Breast epithelium (tissue), 4 donors: ENCODE results near the gene IFITM10. TPM values are rescaled to one million over a fixed set of nuclear protein-coding genes. Genes with fewer than 3 reads are reported as not detected.

ENCODE experiments used
- DNase-seq, 2 donors: peaks; one replicate each; pipeline ENCODE4 v3.0.0-alpha.2; 2019; ENCODE audit warnings: low spot score in 2 of 2
- H3K27ac ChIP-seq, 2 donors: fragments of 200-600 bp; sonication (generic) in 1 of 2; one replicate each; pipeline ENCODE4 v1.5.1; 2016 to 2019; ENCODE audit warnings: mild to moderate bottlenecking in 1 of 2
- H3K27me3 ChIP-seq, 2 donors: fragments of 200-600 bp; sonication (generic) in 1 of 2; one replicate each; pipeline versions ENCODE4 v1.5.1 to v1.6.0; 2017 to 2019; ENCODE audit warnings: control low read depth in 1 of 2, mild to moderate bottlenecking in 1 of 2
- H3K36me3 ChIP-seq: fragments of 200-600 bp; one replicate; pipeline ENCODE4 v1.5.1; 2019
- H3K4me1 ChIP-seq, 2 donors: fragments of 200-600 bp; sonication (generic); one replicate each; pipeline ENCODE4 v1.5.1; 2016 to 2019; ENCODE audit warnings: control low read depth in 1 of 2
- H3K4me3 ChIP-seq, 3 donors: fragments of 200-600 bp; sonication (generic); 1 replicate in 2 of 3; 2 replicates in 1 of 3; pipeline ENCODE4 v1.5.1; 2016 to 2019; ENCODE audit warnings: mild to moderate bottlenecking in 3 of 3, moderate library complexity in 2 of 3
- H3K9me3 ChIP-seq, 2 donors: fragments of 200-600 bp; sonication (generic) in 1 of 2; one replicate each; pipeline ENCODE4 v1.5.1; 2016 to 2019; ENCODE audit warnings: control low read depth in 1 of 2
- POLR2A ChIP-seq: fragments of 450-650 bp; IDR thresholded peaks from one replicate; pipeline ENCODE4 v1.6.1; 2016; ENCODE audit warnings: antibody characterized with exemption, mild to moderate bottlenecking, moderate library complexity
- POLR2AphosphoS5 ChIP-seq, 3 donors: sonication (generic); formaldehyde crosslinking; IDR thresholded peaks; one replicate each; pipeline ENCODE4 v1.6.1; 2017; ENCODE audit warnings: antibody characterized with exemption in 3 of 3
- intact Hi-C: fragments of 100-400 bp; cut with DNase I; formaldehyde crosslinking; loops from one replicate; pipeline ENCODE4 v1.15.1; 2023; ENCODE audit warnings: low total_unique reads
- total RNA-seq, 3 donors: library from RNA; depleted of rRNA; stranded (reverse); fragments of >200 nt; gene quantifications; one replicate each; pipeline ENCODE4 v1.1.0, GENCODE V29; 2016
- TF ChIP-seq, protein P1 (sequence below), 3 donors: fragments of 450-650 bp; IDR thresholded peaks; one replicate each; pipeline ENCODE4 v1.5.1; 2016 to 2017; ENCODE audit warnings: antibody characterized with exemption in 3 of 3, mild to moderate bottlenecking in 3 of 3, moderate library complexity in 3 of 3

The IFITM10 gene
- total RNA-seq, 3 donors from 2014 or later = 0.33 to 14.0 (median 1.4) TPM

DNA sequence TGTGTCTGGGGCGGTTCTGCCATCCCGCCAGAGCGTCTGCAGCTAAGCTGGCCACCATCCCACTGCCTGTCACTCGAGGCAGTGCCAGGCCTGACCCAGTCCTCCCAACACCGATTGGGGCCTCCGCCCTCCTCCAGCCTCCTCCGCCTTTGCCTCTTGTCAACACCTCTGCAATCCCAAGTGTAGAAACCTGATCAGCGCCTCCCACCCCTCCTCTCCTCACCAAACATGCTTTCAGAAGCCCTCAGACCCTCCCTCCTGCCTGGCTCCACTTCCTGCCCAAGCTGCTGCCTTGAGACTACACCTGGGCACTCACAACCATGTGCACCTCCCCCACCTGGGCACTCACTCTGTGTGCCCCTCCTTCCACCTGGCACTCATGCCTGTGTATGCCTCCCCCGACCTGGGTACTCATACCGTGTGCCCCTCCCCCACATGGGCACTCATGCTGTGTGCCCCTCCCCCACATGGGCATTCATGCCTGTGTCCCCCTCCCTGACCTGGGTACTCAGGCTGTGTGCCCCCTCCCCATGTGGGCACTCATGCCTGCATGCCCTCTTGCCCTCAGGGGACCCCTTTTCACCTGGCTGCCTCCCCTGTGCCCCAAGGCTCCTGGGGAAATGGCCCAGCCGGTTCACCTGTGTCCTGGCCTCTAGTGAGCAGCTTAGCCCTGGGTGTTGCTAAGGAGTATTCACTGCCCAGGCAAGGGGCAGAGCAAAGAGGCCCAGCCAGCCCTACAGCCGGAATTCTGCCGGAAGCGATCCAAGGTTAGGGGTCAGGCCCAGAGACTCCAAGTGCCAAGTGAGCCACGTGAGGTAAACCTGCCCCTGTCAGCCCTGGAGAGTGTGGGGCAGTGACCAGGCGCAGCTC is 5.5 kb upstream of the IFITM10 start:
- TF ChIP-seq POLR2AphosphoS5 (IDR thresholded peaks at IDR 0.05) (no peak), POLR2A (no peak)
- TF ChIP-seq, protein P1, sequence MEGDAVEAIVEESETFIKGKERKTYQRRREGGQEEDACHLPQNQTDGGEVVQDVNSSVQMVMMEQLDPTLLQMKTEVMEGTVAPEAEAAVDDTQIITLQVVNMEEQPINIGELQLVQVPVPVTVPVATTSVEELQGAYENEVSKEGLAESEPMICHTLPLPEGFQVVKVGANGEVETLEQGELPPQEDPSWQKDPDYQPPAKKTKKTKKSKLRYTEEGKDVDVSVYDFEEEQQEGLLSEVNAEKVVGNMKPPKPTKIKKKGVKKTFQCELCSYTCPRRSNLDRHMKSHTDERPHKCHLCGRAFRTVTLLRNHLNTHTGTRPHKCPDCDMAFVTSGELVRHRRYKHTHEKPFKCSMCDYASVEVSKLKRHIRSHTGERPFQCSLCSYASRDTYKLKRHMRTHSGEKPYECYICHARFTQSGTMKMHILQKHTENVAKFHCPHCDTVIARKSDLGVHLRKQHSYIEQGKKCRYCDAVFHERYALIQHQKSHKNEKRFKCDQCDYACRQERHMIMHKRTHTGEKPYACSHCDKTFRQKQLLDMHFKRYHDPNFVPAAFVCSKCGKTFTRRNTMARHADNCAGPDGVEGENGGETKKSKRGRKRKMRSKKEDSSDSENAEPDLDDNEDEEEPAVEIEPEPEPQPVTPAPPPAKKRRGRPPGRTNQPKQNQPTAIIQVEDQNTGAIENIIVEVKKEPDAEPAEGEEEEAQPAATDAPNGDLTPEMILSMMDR (IDR thresholded peaks at IDR 0.05) = no peak
- H3K9me3 ChIP-seq = no peaks in the 10 kb centered on the region
- peak overlapping the region in 1 of 2 donors; percentile 25 for H3K27ac ChIP-seq
- no peak overlapping the region for H3K4me3 ChIP-seq
- no peak for DNase-seq
- intact Hi-C loops = no loop called here
- H3K4me1 ChIP-seq = peaks cover 0 to 11% of the 10 kb centered on the region in 2 donors
- no peaks in the 10 kb centered on the region for H3K36me3 ChIP-seq
- H3K27me3 ChIP-seq = no peaks in the 10 kb centered on the region

DNA sequence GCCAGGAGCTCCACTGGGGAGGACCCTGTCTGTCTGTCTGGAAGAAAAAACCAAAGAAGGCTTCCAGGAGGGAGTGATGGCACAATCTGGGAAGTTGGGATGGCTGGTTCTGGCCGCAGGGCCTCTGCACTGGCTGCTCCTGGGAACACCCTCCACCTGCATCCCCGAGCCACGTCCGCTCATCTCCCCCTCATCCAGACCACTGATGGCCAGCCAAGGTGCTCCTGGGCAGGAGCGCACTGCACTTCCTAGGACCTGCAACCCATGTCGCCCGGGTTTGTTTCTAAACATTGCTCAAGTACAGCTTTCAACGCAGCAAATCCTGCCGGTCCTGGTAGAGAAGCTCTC is 4.9 kb upstream of the IFITM10 start:
- peaks cover 0 to 5% of the 10 kb centered on the region in 2 donors for H3K4me1 ChIP-seq
- H3K36me3 ChIP-seq = no peaks in the 10 kb centered on the region
- no peak overlapping the region for H3K4me3 ChIP-seq
- H3K27me3 ChIP-seq = no peaks in the 10 kb centered on the region
- TF ChIP-seq POLR2AphosphoS5 (IDR thresholded peaks at IDR 0.05) (no peak), POLR2A (no peak)
- TF ChIP-seq, protein P1 (IDR thresholded peaks at IDR 0.05) = no peak
- H3K27ac ChIP-seq = no peak overlapping the region
- H3K9me3 ChIP-seq = no peaks in the 10 kb centered on the region
- intact Hi-C loops = no loop called here
- no peak for DNase-seq

DNA sequence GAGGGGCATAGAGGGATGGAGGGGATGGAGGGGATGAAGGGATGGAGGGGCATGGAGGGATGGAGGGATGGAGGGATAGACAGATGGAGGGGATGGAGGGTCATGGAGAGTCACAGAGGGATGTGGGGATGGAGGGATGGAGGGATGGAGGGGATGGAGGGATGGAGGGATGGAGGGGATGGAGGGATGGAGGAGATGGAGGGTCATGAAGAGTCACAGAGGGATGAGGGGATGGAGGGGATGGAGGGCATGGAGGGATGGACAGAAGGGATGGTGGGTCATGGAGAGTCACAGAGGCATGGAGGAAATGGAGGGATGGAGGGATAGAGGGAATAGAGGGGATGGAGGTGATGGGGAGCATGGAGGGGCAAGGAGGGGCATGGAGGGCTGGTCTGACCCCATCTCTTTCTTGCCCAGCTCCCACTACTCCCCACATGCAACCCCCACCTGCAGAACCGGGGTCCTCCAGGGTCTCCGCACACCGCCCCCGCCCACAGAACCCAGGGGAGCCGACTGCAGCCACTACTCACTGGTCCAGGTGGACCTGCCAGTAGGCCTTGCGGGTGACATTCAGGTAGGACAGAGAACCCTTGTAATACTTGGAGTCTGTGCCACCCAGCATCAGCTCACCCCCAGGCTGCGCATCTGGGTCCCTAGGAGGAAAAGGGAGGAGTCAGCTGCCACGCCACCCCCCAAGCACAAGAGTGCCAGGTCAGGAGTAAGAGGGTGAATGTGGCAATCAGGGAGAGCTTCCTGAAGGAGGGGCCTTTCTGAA is 4.2 kb upstream of the IFITM10 start:
- Histone ChIP-seq H3K27ac (no peak overlapping the region), H3K4me1 (no peaks in the 10 kb centered on the region), H3K27me3 (peaks cover 0 to 3% of the 10 kb centered on the region in 2 donors), H3K9me3 (no peaks in the 10 kb centered on the region), H3K4me3 (no peak overlapping the region), H3K36me3 (no peaks in the 10 kb centered on the region)
- intact Hi-C loops = no loop called here
- no peak for TF ChIP-seq POLR2A
- TF ChIP-seq, protein P1 (IDR thresholded peaks at IDR 0.05) = no peak
- TF ChIP-seq POLR2AphosphoS5 (IDR thresholded peaks at IDR 0.05) = no peak
- DNase-seq = no peak

DNA sequence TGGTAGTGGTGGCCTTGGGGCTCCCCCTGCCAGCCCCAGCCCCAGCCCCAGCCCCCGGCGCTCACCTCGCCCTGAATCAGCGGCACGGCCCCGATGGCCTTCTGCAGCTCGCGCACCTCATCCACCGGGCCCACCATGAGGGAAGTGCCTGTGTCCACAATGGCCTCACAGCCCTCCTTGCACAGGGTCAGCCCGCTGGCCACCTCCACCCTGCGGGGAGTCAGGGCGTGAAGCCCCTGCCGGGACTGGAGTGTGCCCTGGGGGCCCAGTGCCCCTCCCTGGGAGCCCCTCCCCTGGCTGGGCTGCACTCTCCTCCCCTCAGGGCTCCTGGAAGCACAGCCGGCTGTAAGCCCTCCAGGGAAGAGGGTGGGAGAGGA is 3.5 kb upstream of the IFITM10 start:
- Histone ChIP-seq H3K27me3 (peaks cover 0 to 9% of the 10 kb centered on the region in 2 donors), H3K27ac (no peak overlapping the region), H3K4me1 (peaks cover 0 to 2% of the 10 kb centered on the region in 2 donors), H3K4me3 (no peak overlapping the region), H3K9me3 (no peaks in the 10 kb centered on the region), H3K36me3 (no peaks in the 10 kb centered on the region)
- DNase-seq = no peak
- intact Hi-C loops = no loop called here
- TF ChIP-seq, protein P1 (IDR thresholded peaks at IDR 0.05) = no peak
- no peak for TF ChIP-seq POLR2AphosphoS5 (IDR thresholded peaks at IDR 0.05)
- no peak for TF ChIP-seq POLR2A
